Esophagus squamous epithelium (tissue), 4 donors: Measurements from ENCODE around the gene FOXI1.

ENCODE experiments used
- CTCF ChIP-seq, 6 experiments: fragments of 450-650 bp in 4 of 6; fragments of 200-600 bp in 2 of 6; sonication (generic) in 2 of 6; IDR thresholded peaks; one replicate each; pipeline ENCODE4 v1.5.1; 2016 to 2019; ENCODE audit warnings: antibody characterized with exemption in 6 of 6, mild to moderate bottlenecking in 4 of 6, moderate library complexity in 4 of 6
- POLR2A ChIP-seq, 4 donors: fragments of 450-650 bp; IDR thresholded peaks; one replicate each; pipeline ENCODE4 v1.6.1; 2017; ENCODE audit warnings: antibody characterized with exemption in 4 of 4, mild to moderate bottlenecking in 4 of 4, moderate library complexity in 3 of 4

GRCh38 chr5:170108266-170108785 lies 2.6 kb downstream of the FOXI1 start:
- TF ChIP-seq CTCF (IDR thresholded peaks at IDR 0.05) (no peak), POLR2A (IDR thresholded peaks at IDR 0.05) (no peak)
